HepG2 (cell line): ENCODE measurements around the gene ACTN2. TPM values are rescaled to one million over a fixed set of nuclear protein-coding genes. Genes with fewer than 3 reads are reported as not detected.
A peak's percentile ranks its signal among the peaks of the same experiment; 100 is the strongest.

ENCODE experiments used
- AKAP8 ChIP-seq: sonication (generic); formaldehyde crosslinking; IDR thresholded peaks from 2 replicates; pipeline ENCODE4 v1.5.1; 2020; ENCODE audit warnings: mild to moderate bottlenecking, missing genetic modification reagents
- ARNT2 ChIP-seq: sonication (generic); formaldehyde crosslinking; IDR thresholded peaks from 2 replicates; pipeline ENCODE4 v1.8.0; 2022; ENCODE audit warnings: mild to moderate bottlenecking, low read depth, missing genetic modification reagents, moderate library complexity
- ATM ChIP-seq: fragments of 450-650 bp; IDR thresholded peaks from 2 replicates; pipeline ENCODE4 v1.7.1; 2017; ENCODE audit warnings: mild to moderate bottlenecking, borderline replicate concordance
- CBX5 ChIP-seq: sonication (generic); formaldehyde crosslinking; IDR thresholded peaks from 2 replicates; pipeline ENCODE4 v1.4.0; 2020; ENCODE audit warnings: missing genetic modification reagents, borderline replicate concordance
- ETV6 ChIP-seq: sonication (generic); formaldehyde crosslinking; conservative IDR thresholded peaks from 2 replicates; pipeline ENCODE4 v1.4.0; 2020; ENCODE audit warnings: missing genetic modification reagents
- HNRNPK ChIP-seq: fragments of 200-400 bp; formaldehyde crosslinking; IDR thresholded peaks from 2 replicates; pipeline ENCODE4 v1.6.1; 2018; ENCODE audit warnings: low read length, low read depth, moderate library complexity, mild to moderate bottlenecking; ENCODE audit not compliant: poor library complexity, severe bottlenecking
- RBFOX2 ChIP-seq: fragments of 200-400 bp; formaldehyde crosslinking; IDR thresholded peaks from 2 replicates; pipeline ENCODE4 v1.6.1; 2017; ENCODE audit warnings: low read depth, mild to moderate bottlenecking, low read length
- SKI ChIP-seq: fragments of 450-650 bp; IDR thresholded peaks from one replicate; pipeline ENCODE4 v1.6.1; 2018; ENCODE audit warnings: mild to moderate bottlenecking; ENCODE audit not compliant: partially characterized antibody
- STAG1 ChIP-seq: sonication (generic); formaldehyde crosslinking; IDR thresholded peaks from 2 replicates; pipeline ENCODE4 v1.4.0; 2020; ENCODE audit warnings: missing genetic modification reagents
- XBP1 ChIP-seq: sonication (generic); formaldehyde crosslinking; IDR thresholded peaks from 2 replicates; pipeline ENCODE4 v1.5.0; 2020; ENCODE audit warnings: missing genetic modification reagents
- ZNF138 ChIP-seq: sonication (generic); formaldehyde crosslinking; IDR thresholded peaks from 2 replicates; pipeline ENCODE4 v1.5.0; 2020; ENCODE audit warnings: mild to moderate bottlenecking, low read depth, missing genetic modification reagents
- ZNF263 ChIP-seq: sonication (generic); formaldehyde crosslinking; IDR thresholded peaks from 2 replicates; pipeline ENCODE4 v1.4.0; 2020; ENCODE audit warnings: missing genetic modification reagents
- ZNF33A ChIP-seq: sonication (generic); formaldehyde crosslinking; IDR thresholded peaks from 2 replicates; pipeline ENCODE4 v1.5.1; 2020; ENCODE audit warnings: missing genetic modification reagents, mild to moderate bottlenecking, moderate library complexity, borderline replicate concordance
- ZNF354B ChIP-seq: sonication (generic); formaldehyde crosslinking; IDR thresholded peaks from 2 replicates; pipeline ENCODE4 v1.8.0; 2022; ENCODE audit warnings: mild to moderate bottlenecking, missing genetic modification reagents
- ZNF501 ChIP-seq: sonication (generic); formaldehyde crosslinking; IDR thresholded peaks from 2 replicates; pipeline ENCODE4 v1.5.1; 2020; ENCODE audit warnings: mild to moderate bottlenecking, moderate library complexity, missing genetic modification reagents
- ZNF564 ChIP-seq: sonication (generic); formaldehyde crosslinking; IDR thresholded peaks from 2 replicates; pipeline ENCODE4 v1.8.1; 2023; ENCODE audit warnings: mild to moderate bottlenecking, missing genetic modification reagents
- ZNF773 ChIP-seq: sonication (generic); formaldehyde crosslinking; IDR thresholded peaks from 2 replicates; pipeline ENCODE4 v1.4.0; 2020; ENCODE audit warnings: missing genetic modification reagents, borderline replicate concordance
- ZNF777 ChIP-seq: sonication (generic); formaldehyde crosslinking; IDR thresholded peaks from 2 replicates; pipeline ENCODE4 v1.4.0; 2020; ENCODE audit warnings: missing genetic modification reagents
- polyA plus RNA-seq, 8 experiments: library from polyadenylated mRNA; depleted of rRNA in 3 of 8; stranded (reverse) in 7 of 8; unstranded in 1 of 8; fragments of >200 nt; fragmentation: Illumina TruSeq in 4 of 8; extraction: Trizol in 4 of 8; gene quantifications; 2 replicates each; pipeline versions ENCODE4 v1.2.1 to v1.2.3, GENCODE V29; 2011 to 2016; ENCODE audit warnings: low read depth in 4 of 8, missing spikeins in 1 of 8, mixed read lengths in 1 of 8; ENCODE audit not compliant: insufficient read depth in 1 of 8
- total RNA-seq, 5 experiments: library from RNA; depleted of rRNA; stranded (reverse); fragments of >200 nt; fragmentation: Illumina TruSeq; extraction: Trizol; gene quantifications; 2 replicates each; pipeline ENCODE4 v1.2.3, GENCODE V29; 2016; ENCODE audit warnings: low read depth in 1 of 5
- TF ChIP-seq, protein P1 (sequence below): sonication (generic); formaldehyde crosslinking; IDR thresholded peaks from 2 replicates; pipeline ENCODE4 v1.4.0; 2020; ENCODE audit warnings: mild to moderate bottlenecking, missing genetic modification reagents
- TF ChIP-seq, protein P2 (sequence below): sonication (generic); formaldehyde crosslinking; IDR thresholded peaks from 2 replicates; pipeline ENCODE4 v1.8.1; 2023; ENCODE audit warnings: mild to moderate bottlenecking, inconsistent platforms, moderate library complexity, missing genetic modification reagents, borderline replicate concordance
- TF ChIP-seq, protein P3 (sequence below): sonication (generic); formaldehyde crosslinking; IDR thresholded peaks from 2 replicates; pipeline ENCODE4 v1.5.1; 2020; ENCODE audit warnings: missing genetic modification reagents, mild to moderate bottlenecking, borderline replicate concordance
- TF ChIP-seq, protein P4 (sequence below): sonication (generic); formaldehyde crosslinking; IDR thresholded peaks from 2 replicates; pipeline ENCODE4 v1.4.0; 2020; ENCODE audit warnings: missing genetic modification reagents

The ACTN2 gene
- total and polyA plus RNA-seq, 2 of the 13 experiments (the other 11 are each of a cell fraction or from before 2014, with no cell fraction given): 0.04 to 0.13 TPM

DNA sequence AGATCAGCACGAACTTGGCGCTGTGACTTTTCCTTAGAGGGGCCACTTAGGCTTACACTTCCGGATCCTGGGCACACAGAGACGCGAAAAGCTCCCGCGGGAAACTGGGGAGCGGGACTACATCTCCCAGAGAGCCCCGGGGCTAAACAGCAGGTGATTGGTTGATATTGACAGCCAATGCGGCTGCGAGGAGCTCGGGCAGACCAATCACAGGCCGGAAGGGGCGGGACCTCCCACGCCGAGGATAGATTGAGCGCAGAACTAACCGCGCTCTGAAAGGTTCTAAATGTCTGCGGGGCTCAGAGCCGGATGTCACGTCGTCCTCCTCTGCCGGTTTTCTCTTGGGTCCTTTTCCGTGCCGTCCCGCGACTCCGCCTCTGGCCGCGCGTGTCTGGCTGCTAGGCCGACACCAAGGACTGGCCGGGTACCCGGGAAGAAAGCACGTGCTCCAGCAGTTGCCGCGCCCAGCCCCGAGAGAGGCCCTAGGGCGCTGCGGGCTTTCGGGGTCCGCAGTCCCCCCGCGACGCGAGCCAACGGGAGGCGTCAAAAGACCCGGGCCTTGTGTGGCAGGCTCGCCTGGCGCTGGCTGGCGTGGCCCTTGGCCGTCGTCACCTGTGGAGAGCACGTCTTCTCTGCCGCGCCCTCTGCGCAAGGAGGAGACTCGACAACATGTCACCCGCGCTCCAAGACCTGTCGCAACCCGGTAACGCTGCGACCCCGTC is 108.9 kb downstream of the ACTN2 start, which contains the start of gene MTR (continued):
- TF ChIP-seq, protein P1, sequence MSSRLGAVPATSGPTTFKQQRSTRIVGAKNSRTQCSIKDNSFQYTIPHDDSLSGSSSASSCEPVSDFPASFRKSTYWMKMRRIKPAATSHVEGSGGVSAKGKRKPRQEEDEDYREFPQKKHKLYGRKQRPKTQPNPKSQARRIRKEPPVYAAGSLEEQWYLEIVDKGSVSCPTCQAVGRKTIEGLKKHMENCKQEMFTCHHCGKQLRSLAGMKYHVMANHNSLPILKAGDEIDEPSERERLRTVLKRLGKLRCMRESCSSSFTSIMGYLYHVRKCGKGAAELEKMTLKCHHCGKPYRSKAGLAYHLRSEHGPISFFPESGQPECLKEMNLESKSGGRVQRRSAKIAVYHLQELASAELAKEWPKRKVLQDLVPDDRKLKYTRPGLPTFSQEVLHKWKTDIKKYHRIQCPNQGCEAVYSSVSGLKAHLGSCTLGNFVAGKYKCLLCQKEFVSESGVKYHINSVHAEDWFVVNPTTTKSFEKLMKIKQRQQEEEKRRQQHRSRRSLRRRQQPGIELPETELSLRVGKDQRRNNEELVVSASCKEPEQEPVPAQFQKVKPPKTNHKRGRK (CRISPR knock-in tag): no peak
- peak; percentile 93 for TF ChIP-seq RBFOX2
- TF ChIP-seq HNRNPK: no peak
- TF ChIP-seq ZNF773 (CRISPR knock-in tag): peak; percentile 87; the same call in 1 of the 2 replicates
- TF ChIP-seq ZNF354B: peak; percentile 92; the same call in 1 of the 2 replicates
- 0 out of 2 replicates have a peak, but pooled peaks have one; percentile 18 for TF ChIP-seq ETV6 (CRISPR knock-in tag)
- TF ChIP-seq, protein P2, sequence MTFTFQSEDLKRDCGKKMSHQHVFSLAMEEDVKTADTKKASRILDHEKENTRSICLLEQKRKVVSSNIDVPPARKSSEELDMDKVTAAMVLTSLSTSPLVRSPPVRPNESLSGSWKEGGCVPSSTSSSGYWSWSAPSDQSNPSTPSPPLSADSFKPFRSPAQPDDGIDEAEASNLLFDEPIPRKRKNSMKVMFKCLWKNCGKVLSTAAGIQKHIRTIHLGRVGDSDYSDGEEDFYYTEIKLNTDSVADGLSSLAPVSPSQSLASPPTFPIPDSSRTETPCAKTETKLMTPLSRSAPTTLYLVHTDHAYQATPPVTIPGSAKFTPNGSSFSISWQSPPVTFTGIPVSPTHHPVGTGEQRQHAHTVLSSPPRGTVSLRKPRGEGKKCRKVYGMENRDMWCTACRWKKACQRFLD (CRISPR knock-in tag): peak; percentile 95
- TF ChIP-seq, protein P3, sequence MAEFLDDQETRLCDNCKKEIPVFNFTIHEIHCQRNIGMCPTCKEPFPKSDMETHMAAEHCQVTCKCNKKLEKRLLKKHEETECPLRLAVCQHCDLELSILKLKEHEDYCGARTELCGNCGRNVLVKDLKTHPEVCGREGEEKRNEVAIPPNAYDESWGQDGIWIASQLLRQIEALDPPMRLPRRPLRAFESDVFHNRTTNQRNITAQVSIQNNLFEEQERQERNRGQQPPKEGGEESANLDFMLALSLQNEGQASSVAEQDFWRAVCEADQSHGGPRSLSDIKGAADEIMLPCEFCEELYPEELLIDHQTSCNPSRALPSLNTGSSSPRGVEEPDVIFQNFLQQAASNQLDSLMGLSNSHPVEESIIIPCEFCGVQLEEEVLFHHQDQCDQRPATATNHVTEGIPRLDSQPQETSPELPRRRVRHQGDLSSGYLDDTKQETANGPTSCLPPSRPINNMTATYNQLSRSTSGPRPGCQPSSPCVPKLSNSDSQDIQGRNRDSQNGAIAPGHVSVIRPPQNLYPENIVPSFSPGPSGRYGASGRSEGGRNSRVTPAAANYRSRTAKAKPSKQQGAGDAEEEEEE: no peak
- no peak for TF ChIP-seq AKAP8 (CRISPR knock-in tag)
- TF ChIP-seq ZNF777 (CRISPR knock-in tag): no peak; the same call in none of the 2 replicates
- peak; percentile 93 for TF ChIP-seq ZNF501 (CRISPR knock-in tag)
- peak; percentile 84; the same call in 1 of the 2 replicates for TF ChIP-seq ZNF33A (CRISPR knock-in tag)
- 0 out of 2 replicates have a peak, but pooled peaks have one; percentile 60 for TF ChIP-seq ZNF263 (CRISPR knock-in tag)
- no peak; the same call in 1 of the 2 replicates for TF ChIP-seq ZNF138 (CRISPR knock-in tag)
- no peak for TF ChIP-seq ATM
- TF ChIP-seq ZNF564 (CRISPR knock-in tag): peak; percentile 91
- TF ChIP-seq XBP1: peak; percentile 69; the same call in 1 of the 2 replicates
- TF ChIP-seq ARNT2 (CRISPR knock-in tag): peak; percentile 89
- TF ChIP-seq, protein P4, sequence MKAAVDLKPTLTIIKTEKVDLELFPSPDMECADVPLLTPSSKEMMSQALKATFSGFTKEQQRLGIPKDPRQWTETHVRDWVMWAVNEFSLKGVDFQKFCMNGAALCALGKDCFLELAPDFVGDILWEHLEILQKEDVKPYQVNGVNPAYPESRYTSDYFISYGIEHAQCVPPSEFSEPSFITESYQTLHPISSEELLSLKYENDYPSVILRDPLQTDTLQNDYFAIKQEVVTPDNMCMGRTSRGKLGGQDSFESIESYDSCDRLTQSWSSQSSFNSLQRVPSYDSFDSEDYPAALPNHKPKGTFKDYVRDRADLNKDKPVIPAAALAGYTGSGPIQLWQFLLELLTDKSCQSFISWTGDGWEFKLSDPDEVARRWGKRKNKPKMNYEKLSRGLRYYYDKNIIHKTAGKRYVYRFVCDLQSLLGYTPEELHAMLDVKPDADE (CRISPR knock-in tag): no peak
- no peak for TF ChIP-seq SKI
- TF ChIP-seq STAG1 (CRISPR knock-in tag): no peak
- TF ChIP-seq CBX5 (CRISPR knock-in tag): no peak; the same call in 1 of the 2 replicates
